SKM-1 (cell line): Measurements from ENCODE around the gene PELI2.

ENCODE experiments used
- DNase-seq: peaks from one replicate; lab custom pipeline; 2025; ENCODE audit not compliant: unreplicated experiment; lab: John Stamatoyannopoulos, UW

Gene PELI2

DNA sequence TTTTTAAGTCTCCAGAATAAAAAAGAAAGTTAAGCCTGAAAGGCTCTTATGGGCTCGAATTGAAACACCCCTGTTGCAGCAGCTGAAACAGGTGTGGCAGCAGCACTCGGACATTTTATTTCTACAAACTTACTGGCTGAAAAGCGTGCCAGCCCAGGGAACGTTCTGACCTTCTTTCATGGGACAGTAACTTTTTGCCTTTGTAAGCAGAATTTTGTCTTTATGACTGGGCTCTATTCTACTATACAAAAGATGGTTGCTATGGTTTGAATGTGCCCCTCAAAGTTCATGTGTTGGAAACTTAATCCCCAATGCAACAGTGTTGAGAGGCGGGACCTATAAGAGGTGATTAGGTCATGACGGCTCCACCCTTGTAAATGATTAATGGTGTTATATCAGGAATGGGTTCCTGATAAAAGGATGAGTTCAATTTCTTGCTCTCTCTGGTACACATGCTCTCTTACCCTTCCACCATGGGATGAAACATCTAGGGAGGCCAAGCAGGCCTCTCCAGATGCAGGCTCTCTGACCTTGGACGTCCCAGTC lies 52.7 kb downstream of the PELI2 start:
- no peak for DNase-seq

DNA sequence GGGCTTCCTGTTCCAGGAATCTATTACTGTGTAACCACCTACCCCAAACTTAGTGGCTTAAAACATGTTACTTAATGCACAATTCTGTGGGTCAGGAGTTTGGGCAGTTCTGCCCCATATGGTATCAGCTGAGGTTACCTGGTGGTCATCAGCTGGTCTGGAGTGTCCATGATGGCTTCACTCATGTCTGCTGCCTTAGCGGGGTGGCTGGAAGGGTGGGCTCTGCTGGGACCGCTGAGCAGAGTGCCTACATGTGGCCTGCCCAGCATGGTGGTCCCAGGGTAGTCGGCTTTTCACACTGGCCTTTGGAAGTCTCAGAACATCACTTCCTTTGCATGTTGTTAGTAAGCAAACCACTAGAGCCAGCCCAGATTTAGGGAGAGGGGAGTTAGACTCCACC lies 53.9 kb downstream of the PELI2 start:
- no peak for DNase-seq

DNA sequence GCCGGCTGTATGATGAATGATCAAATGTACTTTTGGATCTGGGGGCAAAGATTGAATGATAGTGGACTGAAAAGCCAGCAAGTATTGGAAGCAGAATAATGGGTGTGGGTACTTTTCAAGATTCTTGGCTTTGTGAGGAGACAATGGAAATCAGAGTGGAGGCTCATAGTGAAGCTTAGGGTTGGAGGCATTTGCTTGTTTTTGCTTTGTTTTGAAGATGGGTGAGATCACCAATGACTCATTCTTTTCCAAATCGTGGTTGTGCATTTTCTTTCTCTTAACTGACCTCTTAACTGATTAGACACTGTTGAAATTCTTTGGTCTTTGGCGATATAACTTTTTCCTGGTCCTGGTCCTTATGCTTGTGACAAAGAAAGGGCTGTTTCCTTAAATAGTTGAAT lies 54.4 kb downstream of the PELI2 start:
- no peak for DNase-seq

DNA sequence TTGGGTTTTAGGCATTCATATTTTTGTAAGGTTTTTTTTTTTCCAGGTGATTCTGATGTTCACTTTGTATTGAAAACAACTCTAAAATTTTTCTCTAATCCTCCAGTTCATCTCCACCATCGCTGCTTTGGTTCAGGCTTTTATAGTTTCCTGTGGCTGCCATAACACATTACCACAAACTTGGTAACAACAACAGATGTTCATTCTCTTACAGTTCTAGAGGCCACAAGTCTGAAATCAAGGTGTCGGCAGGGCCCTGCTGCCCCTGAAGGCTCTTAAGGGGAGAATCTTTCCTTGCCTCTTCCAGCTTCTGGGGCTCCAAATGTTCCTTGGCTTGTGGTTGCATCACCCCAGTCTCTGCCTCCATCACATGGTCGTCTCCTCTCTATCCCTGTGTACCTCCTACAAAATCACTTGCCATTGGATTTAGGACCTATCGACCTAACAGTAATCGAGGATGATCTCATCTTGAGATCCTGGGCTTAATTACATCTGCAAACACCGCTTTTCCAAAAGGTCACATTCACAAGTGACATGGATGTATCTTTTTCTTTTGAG lies 55.2 kb downstream of the PELI2 start:
- no peak for DNase-seq

DNA sequence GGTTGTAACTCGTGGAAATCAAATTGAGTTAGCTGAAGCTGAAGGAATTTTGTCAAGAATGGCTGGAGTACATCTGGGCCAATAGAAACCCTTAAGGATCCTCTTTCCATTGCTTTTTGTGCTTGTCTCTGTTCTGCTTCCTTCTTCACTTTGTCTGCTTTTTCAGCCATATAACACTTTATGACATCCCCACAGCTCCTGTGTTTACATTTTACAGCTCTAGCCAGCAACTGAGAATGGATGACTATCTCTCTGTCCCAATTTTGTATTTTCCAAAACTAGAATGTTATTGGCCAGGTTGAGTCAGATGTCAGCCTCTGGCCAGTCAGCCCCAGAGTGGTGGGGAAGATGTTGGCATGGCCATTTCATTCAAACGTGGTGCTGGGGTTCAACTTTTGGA lies 57.6 kb downstream of the PELI2 start:
- no peak for DNase-seq

DNA sequence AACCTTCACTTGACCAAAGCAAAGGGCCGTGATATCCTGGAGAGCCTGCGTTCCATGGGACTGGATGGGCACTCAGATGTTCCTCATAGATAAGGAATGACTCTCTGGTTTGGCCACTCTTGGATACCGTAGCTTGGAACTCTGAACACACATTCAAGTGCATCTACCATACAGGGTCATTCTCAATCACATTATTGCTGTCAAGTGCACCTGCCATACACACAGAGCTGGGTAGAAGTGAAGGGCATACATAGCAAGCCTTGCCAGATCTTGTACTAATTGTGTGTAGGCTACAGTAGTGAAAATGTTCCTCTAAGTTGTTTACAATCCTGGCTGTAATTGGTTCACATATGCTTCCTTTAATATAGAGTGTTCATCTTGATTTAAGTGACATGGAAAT lies 58.3 kb downstream of the PELI2 start:
- no peak for DNase-seq

DNA sequence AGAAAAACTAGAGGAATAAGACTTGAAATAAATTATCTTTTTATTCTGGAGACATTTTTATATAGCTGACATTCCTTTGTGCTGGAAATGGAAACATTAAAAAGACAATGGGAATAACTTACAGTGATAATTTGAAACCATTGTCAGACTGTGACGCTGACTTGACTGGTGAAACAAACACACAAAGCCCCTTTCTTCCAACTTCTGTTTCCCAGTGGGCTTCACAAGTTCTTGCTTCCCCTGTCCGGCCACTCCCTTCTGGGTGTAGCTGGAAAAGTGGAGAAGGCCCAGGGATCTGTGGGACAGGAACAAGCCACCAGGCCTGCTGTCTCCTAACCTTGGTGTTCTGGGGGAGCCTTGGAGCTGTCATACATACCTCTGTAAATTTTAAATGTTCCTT lies 58.8 kb downstream of the PELI2 start:
- no peak for DNase-seq

DNA sequence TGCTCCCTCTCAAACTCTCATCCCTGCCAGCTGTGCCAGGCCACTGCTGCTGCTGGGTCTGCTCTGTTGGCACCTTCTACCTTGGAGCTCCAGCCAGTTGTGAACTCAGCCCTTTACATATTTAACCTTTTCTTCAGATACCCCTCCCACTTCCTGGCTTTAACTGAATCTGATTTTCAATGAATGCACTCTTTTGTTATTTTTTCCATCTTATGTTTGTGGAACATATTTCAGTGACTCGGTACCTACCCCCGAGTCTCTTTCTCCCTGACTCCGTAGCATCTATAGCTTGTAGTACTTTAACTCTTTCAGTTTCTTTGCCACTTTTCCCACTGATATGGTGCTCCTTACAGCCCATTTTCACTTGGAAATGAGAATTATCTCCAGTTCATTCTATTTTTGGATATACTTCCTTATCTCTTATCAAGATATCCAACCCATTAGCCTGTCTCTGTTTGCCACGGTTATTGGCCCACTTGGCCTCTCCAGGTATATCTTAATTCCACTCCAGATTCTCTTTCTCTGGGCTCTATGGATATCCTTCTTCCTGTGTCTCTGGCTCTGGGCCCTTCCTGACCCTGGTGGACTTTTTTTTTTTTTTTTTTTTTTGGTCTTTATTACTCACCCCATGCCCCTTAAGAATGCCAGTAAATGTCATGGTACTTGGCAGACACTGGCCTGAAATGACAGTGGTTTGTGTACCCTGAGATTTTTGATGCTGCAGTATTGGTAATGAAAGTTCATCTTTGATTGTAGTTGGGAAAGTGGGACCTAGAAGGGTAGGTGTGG lies 62.7 kb downstream of the PELI2 start:
- DNase-seq: no peak

DNA sequence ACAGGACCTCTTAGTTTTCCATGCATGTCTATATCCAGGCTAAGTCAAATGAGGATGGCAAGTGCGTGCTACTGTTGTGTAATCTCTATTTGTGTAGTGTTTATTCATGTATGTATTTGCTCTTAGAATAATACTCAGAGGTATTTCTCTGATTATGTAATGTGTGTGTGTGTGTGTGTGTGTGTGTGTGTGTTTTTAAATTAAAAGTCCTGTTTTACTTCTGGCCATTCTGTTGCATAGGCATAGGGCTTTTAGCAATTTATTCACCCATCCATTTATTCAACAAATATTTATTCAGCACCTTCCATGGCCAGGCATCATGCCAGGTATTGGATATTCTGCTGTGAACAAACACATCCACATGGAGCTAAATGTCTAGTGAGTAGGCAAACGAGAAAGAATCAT lies 63.5 kb downstream of the PELI2 start:
- no peak for DNase-seq

DNA sequence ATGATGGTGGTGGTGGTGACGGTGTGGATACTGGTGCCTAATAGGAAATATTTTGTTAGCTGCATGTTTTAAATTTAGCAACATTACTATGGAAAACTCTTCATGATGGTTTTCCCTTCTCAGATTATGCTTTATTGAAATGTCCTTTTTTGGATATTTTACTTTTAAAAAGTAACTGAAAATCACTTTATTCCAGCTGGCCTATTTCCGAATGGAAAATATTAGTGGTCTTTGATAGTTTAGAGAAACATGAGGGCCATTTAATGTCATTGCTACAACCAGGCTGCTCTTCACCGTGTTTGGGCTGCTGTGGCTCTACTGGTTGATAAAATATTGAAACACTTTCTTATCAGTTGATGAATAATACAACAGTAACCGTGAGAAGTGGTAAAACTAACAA lies 64.2 kb downstream of the PELI2 start:
- no peak for DNase-seq

DNA sequence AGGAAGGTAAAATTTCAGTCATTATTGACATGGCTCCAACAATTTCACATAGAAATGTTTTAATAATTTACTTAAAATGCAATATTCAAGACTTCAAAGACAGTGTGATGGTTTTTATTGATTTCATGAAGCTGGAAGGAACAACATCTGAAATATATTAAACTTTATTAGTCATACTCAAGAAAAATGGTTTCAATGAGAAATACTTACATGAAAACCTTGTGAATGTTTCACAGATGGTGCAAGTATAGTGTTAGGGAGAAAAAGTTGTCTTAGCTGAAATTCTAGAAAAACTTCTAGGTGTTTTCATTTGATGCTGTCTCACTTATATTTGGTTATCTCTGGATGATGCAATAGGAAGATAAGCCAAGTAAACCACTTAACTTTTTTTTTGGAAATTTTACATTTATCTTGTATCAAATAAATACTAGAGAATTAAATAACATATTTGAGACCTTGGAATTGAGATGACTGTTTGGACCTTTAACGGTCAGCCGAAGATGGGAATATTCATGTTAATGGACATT lies 65.5 kb downstream of the PELI2 start:
- DNase-seq: no peak

DNA sequence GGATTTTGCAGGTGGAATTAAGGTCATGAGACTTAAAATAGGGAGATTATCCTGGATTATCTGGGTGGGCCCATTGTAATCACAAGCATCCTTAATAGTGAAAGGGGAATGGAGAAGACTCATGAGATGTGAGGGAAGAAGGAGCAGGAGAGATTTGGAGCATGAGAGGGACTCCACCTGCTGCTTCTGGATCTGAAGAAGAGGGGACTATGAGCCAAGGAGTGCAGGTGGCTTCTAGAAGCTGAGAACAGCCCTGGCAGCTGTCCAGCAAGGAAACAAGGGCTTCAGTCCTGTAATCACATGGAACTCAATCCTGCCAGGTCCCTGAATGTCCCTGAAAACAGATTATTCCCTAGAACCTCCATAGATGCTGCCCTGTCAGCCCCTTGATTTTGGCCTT lies 67.8 kb downstream of the PELI2 start:
- DNase-seq: no peak

DNA sequence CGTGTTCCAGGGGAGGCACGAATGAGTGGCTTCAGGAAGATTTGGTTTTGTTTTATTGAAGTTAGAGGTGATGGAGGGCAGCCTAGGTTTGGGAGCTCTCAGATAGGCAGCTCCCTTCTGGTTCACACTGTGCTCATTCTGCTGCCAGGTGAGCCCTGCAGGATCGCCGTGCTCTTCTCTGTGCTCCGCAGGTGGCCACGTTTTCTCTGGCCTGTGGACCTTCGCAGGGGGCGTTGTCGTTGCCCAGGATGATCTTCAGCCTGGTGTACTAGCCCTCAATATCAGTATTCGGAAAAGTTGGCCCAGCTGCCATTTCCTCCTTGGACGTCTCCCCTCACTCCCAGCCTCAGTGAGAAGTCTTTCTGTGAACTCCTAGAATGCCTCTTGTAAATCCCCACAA lies 69.5 kb downstream of the PELI2 start:
- no peak for DNase-seq

DNA sequence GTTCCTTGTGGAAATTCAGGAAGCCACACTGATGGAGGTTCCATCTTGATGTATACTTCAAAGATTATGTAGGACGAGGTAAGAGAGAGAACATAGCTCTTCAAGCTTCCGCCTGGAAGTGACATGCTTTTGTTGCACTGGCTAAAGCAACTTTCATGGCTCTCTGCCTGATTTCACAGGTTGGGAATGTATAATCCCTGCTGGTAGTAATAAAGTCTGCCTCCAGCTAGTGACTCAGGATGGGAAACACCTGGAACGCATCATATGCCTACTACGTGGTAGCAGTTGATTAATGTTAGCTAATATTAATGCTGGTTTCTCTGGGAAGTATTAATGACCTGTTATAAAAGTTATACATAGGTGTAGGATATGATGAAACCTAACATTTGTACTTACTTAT lies 71.1 kb downstream of the PELI2 start:
- DNase-seq: no peak

DNA sequence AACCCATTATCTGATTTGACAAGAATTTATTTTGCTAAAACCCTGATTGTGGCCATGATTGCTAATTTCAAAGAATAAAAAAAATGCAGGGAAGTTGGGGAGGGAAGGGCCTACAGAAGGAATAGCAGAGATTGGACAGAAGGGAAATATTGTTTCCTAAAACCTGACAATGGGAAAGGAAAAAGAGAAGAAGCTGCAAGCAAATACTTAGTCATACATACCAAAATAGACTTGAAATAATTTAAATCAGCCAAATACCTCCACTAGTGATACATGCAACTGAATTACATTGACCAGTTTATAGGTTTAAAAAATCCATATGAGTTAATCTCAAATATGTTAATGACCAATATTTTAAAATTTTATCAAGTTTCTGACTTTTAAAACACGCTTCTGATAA lies 75.1 kb downstream of the PELI2 start:
- DNase-seq: no peak

DNA sequence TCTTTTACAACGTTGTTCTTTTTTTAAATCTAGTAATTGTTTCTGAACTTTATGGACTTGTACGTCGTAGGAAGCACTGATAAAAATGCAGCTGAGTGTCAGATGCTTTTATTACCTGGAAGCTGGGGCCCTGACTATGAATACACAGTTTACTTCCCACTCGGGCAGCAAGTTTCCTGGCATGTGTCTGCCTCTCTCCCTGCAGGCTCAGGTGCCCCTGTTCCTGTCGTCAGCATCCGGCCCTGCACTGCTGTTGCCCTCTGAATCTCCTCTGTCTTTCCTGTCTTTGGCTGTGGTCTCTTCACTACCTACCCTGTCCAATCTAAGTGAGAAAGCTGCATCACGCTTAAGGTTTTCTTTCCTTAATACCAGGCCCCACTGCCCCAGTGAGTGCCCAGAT lies 75.8 kb downstream of the PELI2 start:
- DNase-seq: no peak

DNA sequence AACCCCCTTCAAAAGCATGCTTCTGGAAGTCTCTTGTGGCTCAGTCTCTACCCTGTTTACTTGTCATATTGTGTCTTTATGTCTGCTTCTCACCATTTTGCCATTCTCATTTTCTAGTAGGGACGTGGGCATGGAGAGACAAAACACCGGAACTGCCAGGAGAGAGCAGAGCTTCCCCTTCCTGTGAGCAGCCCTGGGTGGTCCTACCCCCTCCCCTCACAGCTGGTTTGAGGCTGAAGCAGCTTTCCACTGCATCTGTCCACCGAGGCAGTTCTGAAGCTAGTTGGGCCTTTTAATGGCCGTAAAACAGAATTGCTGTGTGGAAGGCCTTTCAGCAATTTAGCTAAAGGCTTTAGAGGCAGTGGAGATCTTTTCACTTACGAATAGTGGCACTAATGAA lies 77.0 kb downstream of the PELI2 start:
- DNase-seq: no peak

DNA sequence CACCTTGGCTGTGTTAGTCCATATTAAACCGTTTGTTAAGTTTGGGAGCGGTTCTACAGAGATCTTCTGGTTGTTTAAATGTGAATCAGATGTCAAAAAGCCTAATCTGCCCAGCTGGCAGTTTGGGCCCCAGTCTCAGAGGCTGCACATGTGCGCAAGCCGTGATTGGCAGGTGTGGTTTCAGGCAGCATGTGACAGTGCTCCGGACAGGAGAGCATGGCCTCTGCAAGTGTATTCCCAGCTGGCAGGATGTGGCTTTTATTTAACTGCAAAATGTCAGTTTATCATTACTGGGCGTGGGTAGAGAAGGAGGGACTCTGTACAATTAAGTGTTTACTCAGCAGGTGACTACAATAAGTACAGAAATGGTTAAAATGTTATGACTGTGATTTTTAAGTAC lies 77.5 kb downstream of the PELI2 start:
- DNase-seq: no peak

DNA sequence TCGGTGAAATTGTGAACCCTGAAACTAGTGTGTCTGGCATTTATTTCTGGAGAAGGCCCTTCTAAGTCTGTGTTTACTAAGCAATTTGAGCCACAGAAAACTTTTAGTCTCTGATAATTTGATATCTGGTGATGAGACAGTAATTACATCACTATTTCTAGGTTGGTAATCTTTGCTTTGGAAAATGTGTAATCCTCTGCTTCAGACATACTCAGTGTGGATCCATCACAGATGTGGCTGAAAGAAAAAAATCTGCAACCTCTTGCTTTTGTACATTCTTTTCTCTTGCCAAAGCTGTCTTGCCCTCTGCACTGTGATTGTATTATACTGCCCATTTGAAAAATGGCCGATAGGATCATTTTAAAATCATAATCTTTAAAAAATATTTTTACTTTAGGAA lies 78.1 kb downstream of the PELI2 start:
- no peak for DNase-seq

DNA sequence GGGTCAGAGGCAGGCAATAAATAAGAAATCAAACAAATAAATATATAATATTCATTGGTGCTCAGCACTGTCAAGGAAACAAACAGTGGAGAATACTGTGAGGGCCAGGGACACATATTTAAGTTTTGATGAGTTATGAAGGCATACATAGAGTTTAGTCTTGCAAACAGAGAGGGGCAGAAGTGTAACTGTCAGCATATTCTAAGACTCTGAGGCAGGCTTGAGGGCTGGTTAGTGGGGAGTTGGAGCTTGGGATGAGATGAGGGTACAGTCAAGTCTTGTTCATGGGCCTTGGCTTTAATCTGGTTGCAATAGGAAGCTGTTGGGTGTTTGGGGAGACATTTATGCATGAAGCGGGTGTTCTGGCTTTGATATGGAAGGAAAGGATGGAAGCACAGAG lies 78.9 kb downstream of the PELI2 start:
- no peak for DNase-seq

DNA sequence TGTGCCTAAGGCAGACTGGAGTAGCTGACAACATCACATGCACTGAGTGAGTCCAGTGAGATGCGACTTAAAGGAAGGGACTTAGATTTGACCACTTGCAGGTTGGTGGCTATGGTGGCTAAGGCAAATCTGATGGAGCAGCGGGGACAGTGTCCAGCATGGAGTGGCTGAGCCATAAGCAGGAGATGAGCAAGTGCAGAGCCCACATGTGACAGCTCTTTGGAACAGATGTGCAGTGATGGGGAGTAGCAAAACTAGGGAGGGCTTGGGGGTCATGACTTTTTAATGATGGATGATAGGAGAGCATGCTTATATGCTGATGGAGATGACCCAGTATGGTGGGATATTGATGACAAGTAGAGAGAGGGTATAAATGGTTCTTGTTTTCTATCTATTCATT lies 80.2 kb downstream of the PELI2 start:
- DNase-seq: no peak

DNA sequence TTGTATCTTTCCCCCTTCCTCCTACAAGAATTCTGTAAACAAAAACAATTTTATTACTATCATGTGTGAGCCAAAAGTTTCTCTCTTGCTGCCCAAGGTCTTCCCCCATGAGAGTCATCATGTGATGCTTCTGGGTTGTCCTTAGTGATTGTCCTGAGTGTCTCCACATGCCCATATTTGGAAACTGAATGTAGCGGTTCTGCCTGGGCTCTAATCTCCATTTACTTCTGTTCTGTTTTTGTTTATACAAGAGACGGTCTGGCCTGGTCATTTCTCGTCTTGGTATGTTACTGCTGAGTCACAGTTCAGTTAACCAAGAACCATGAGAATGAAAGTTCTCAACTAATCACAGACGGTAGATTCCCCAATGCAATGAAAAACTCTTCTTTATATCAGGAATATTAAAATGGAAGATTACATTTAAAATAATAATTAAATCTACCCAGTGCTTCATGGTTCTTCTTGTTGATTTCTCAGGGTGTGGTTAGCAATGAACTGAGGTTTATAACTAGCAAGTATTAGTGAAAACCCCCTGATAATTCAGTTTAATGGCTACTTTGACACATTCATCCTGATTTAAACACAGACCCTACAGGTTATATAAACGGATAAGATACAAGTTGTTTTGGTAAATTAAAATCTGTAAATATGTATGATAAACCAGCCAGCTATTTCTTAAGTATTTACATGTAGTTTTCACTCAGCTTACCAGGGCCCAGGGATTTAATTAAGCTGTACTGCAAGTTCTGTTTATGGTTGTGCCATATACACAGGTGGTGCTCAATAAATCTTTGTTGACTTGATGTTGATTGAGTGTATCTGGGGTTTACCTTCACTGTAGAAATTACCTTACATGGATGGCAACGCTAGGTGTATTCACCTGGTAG lies 81.1 kb downstream of the PELI2 start:
- no peak for DNase-seq
